BLaER1 treated with 17β-estradiol and CSF1 and Interleukin-3, amounts not matched to agents 10 nM and 100 nM (cell line): ENCODE measurements around the gene ENDOV.

Source experiments
- H3K27ac ChIP-seq, 11 experiments: shearing (Covaris generic); formaldehyde crosslinking; 2 replicates each; pipeline ENCODE4 v1.8.1; 2022
- H3K27me3 ChIP-seq, 11 experiments: shearing (Covaris generic); formaldehyde crosslinking; 2 replicates each; pipeline ENCODE4 v1.8.1; 2022
- H3K36me3 ChIP-seq, 11 experiments: shearing (Covaris generic); formaldehyde crosslinking; 2 replicates each; pipeline ENCODE4 v1.8.1; 2022
- H3K4me1 ChIP-seq, 10 experiments: shearing (Covaris generic); formaldehyde crosslinking; 2 replicates each; pipeline ENCODE4 v1.8.1; 2022
- H3K4me2 ChIP-seq, 11 experiments: shearing (Covaris generic); formaldehyde crosslinking; 2 replicates each; pipeline ENCODE4 v1.8.1; 2022
- H3K4me3 ChIP-seq, 10 experiments: shearing (Covaris generic); formaldehyde crosslinking; 2 replicates each; pipeline ENCODE4 v1.8.1; 2022
- H3K9ac ChIP-seq, 11 experiments: shearing (Covaris generic); formaldehyde crosslinking; 2 replicates each; pipeline ENCODE4 v1.8.1; 2022
- H3K9me3 ChIP-seq, 11 experiments: shearing (Covaris generic); formaldehyde crosslinking; replicated peaks in 1 of 11; 2 replicates each; pipeline ENCODE4 v1.8.1; 2022
- H4K20me1 ChIP-seq, 11 experiments: shearing (Covaris generic); formaldehyde crosslinking; 2 replicates each; pipeline ENCODE4 v1.8.1; 2022
- Cebpa-rat ChIP-seq, 11 experiments: shearing (Covaris generic); IDR thresholded peaks; 2 replicates each; pipeline ENCODE4 v1.8.1; 2022

The ENDOV gene

GRCh38 chr17:80414803-80415625 lies at the start of gene ENDOV:
TSS of gene ENDOV (plus strand) at chr17:80415167. CDS start at chr17:80415195, 28 bp downstream.
- Histone ChIP-seq H3K36me3 (peaks cover 0 to 27% (median 12%) of the 10 kb centered on the region in 11 experiments; a peak in 14 of 22 replicates), H3K27ac (peak within 1 kb of the TSS; percentile 57 to 93 (median 74); a peak in 21 of 22 replicates), H3K9ac (peak within 1 kb of the TSS; percentile 73 to 92 (median 80)), H3K27me3 (peaks cover 16 to 46% (median 40%) of the 10 kb centered on the region in 11 experiments), H3K4me2 (peak within 1 kb of the TSS; percentile 91 to 100 (median 99)), H3K4me1 (peaks cover 13 to 28% (median 18%) of the 10 kb centered on the region in 10 experiments), H4K20me1 (peaks cover 0 to 32% (median 0%) of the 10 kb centered on the region in 11 experiments; a peak in 11 of 22 replicates), H3K9me3 (no peaks in the 10 kb centered on the region), H3K4me3 (peak within 1 kb of the TSS; percentile 72 to 94 (median 82))
- no peak for TF ChIP-seq Cebpa-rat (IDR thresholded peaks at IDR 0.05)

GRCh38 chr17:80365983-80366382 lies 49.0 kb upstream of the ENDOV start:
- H3K36me3 ChIP-seq: peaks cover 88 to 100% (median 99%) of the 10 kb centered on the region in 11 experiments
- no peak for TF ChIP-seq Cebpa-rat (IDR thresholded peaks at IDR 0.05)
- H4K20me1 ChIP-seq: peaks cover 0 to 31% (median 9%) of the 10 kb centered on the region in 11 experiments; a peak in 10 of 22 replicates
- H3K4me1 ChIP-seq: peaks cover 0 to 11% (median 3%) of the 10 kb centered on the region in 10 experiments; a peak in 8 of 20 replicates
- H3K9ac ChIP-seq: peak overlapping the region in 2 of 11 experiments; percentile 31 to 35; a peak in 1 of 22 replicates
- H3K9me3 ChIP-seq: peaks cover 1 to 6% (median 6%) of the 10 kb centered on the region in 11 experiments; a peak in 19 of 22 replicates
- peak overlapping the region in 6 of 11 experiments; percentile 9 to 34 (median 16); a peak in 6 of 22 replicates for H3K4me2 ChIP-seq
- H3K27ac ChIP-seq: peak overlapping the region in 3 of 11 experiments; percentile 9 to 16 (median 10); a peak in 1 of 22 replicates
- H3K27me3 ChIP-seq: no peaks in the 10 kb centered on the region
- H3K4me3 ChIP-seq: no peak overlapping the region

- H3K36me3 ChIP-seq: peaks cover 90 to 100% (median 99%) of the 10 kb centered on the region in 11 experiments
- no peak overlapping the region for H3K9ac ChIP-seq
These were observed 47.5 kb upstream of the ENDOV start for GRCh38 chr17:80367503-80367902.

GRCh38 chr17:80371196-80371595 lies 43.8 kb upstream of the ENDOV start:
- H3K4me1 ChIP-seq: peaks cover 0 to 16% (median under 1%) of the 10 kb centered on the region in 10 experiments; a peak in 9 of 20 replicates
- TF ChIP-seq Cebpa-rat (IDR thresholded peaks at IDR 0.05): no peak

More at GRCh38 chr17:80367503-80367902, 47.5 kb upstream of the ENDOV start:
- H4K20me1 ChIP-seq: peaks cover 0 to 25% (median 9%) of the 10 kb centered on the region in 11 experiments; a peak in 11 of 22 replicates
- H3K9me3 ChIP-seq: no peaks in the 10 kb centered on the region
- no peak overlapping the region for H3K27ac ChIP-seq
- no peak overlapping the region for H3K4me3 ChIP-seq
- no peaks in the 10 kb centered on the region for H3K27me3 ChIP-seq
- peaks cover 0 to 11% (median 3%) of the 10 kb centered on the region in 10 experiments; a peak in 8 of 20 replicates for H3K4me1 ChIP-seq
- TF ChIP-seq Cebpa-rat (IDR thresholded peaks at IDR 0.05): no peak
- H3K4me2 ChIP-seq: no peak overlapping the region

GRCh38 chr17:80372456-80372855 lies 42.5 kb upstream of the ENDOV start:
- H4K20me1 ChIP-seq: peaks cover 0 to 28% (median under 1%) of the 10 kb centered on the region in 11 experiments; a peak in 8 of 22 replicates
- H3K4me2 ChIP-seq: no peak overlapping the region
- H3K36me3 ChIP-seq: peaks cover 94 to 99% (median 98%) of the 10 kb centered on the region in 11 experiments
- H3K4me1 ChIP-seq: peaks cover 0 to 16% (median 0%) of the 10 kb centered on the region in 10 experiments; a peak in 6 of 20 replicates
- no peak overlapping the region for H3K9ac ChIP-seq
- H3K9me3 ChIP-seq: no peaks in the 10 kb centered on the region
- H3K4me3 ChIP-seq: no peak overlapping the region
- no peaks in the 10 kb centered on the region for H3K27me3 ChIP-seq
- no peak overlapping the region for H3K27ac ChIP-seq
- no peak for TF ChIP-seq Cebpa-rat (IDR thresholded peaks at IDR 0.05)

More at GRCh38 chr17:80371196-80371595, 43.8 kb upstream of the ENDOV start:
- Histone ChIP-seq H4K20me1 (peaks cover 0 to 28% (median 0%) of the 10 kb centered on the region in 11 experiments; a peak in 6 of 22 replicates), H3K9me3 (no peaks in the 10 kb centered on the region), H3K36me3 (peaks cover 88 to 99% (median 98%) of the 10 kb centered on the region in 11 experiments), H3K9ac (no peak overlapping the region), H3K27ac (no peak overlapping the region), H3K4me2 (no peak overlapping the region), H3K27me3 (no peaks in the 10 kb centered on the region), H3K4me3 (no peak overlapping the region)

GRCh38 chr17:80372922-80373570 lies 41.9 kb upstream of the ENDOV start:
- TF ChIP-seq Cebpa-rat (IDR thresholded peaks at IDR 0.05): no peak
- H4K20me1 ChIP-seq: peaks cover 0 to 30% (median 4%) of the 10 kb centered on the region in 11 experiments; a peak in 8 of 22 replicates
- H3K9me3 ChIP-seq: no peaks in the 10 kb centered on the region
- H3K36me3 ChIP-seq: peaks cover 94 to 99% (median 98%) of the 10 kb centered on the region in 11 experiments
- H3K27ac ChIP-seq: no peak overlapping the region
- no peak overlapping the region for H3K9ac ChIP-seq
- H3K4me2 ChIP-seq: no peak overlapping the region
- H3K27me3 ChIP-seq: no peaks in the 10 kb centered on the region
- H3K4me3 ChIP-seq: no peak overlapping the region
- peaks cover 0 to 16% (median 0%) of the 10 kb centered on the region in 10 experiments; a peak in 6 of 20 replicates for H3K4me1 ChIP-seq

GRCh38 chr17:80374039-80374731 lies 40.8 kb upstream of the ENDOV start:
- no peak overlapping the region for H3K27ac ChIP-seq
- H3K4me1 ChIP-seq: peaks cover 0 to 16% (median 0%) of the 10 kb centered on the region in 10 experiments; a peak in 6 of 20 replicates
- H3K9me3 ChIP-seq: no peaks in the 10 kb centered on the region
- peaks cover 0 to 36% (median 4%) of the 10 kb centered on the region in 11 experiments; a peak in 8 of 22 replicates for H4K20me1 ChIP-seq
- H3K4me3 ChIP-seq: no peak overlapping the region
- no peak overlapping the region for H3K9ac ChIP-seq
- H3K4me2 ChIP-seq: no peak overlapping the region
- H3K27me3 ChIP-seq: no peaks in the 10 kb centered on the region
- TF ChIP-seq Cebpa-rat (IDR thresholded peaks at IDR 0.05): no peak
- H3K36me3 ChIP-seq: peaks cover 95 to 99% (median 98%) of the 10 kb centered on the region in 11 experiments
